RWPE1 (cell line): Measurements from ENCODE around the gene GOLGA3.

Experiments
- CTCF ChIA-PET: fragments of 350-600 bp; sonication (Branson Sonifier 250); formaldehyde crosslinking; extraction: SDS; loops from one replicate; lab custom pipeline; 2021; lab: Yijun Ruan, JAX
- POLR2A ChIA-PET: fragments of 400-600 bp; formaldehyde crosslinking; extraction: SDS; loops from one replicate; lab custom pipeline; 2020; ENCODE audit warnings: antibody characterized with exemption; ENCODE audit not compliant: low non-redundant PET; lab: Yijun Ruan, JAX
- DNase-seq: peaks from one replicate; pipeline ENCODE4 v3.0.0; 2012; ENCODE audit warnings: low spot score
- H3K27ac ChIP-seq: fragments of 450-650 bp; 2 replicates; pipeline ENCODE4 v1.5.1; 2017
- TF ChIP-seq, protein P1 (sequence below): fragments of 450-650 bp; conservative IDR thresholded peaks from 2 replicates; pipeline ENCODE4 v1.5.1; 2017; ENCODE audit warnings: low read depth, mild to moderate bottlenecking

Gene GOLGA3

GRCh38 chr12:132827763-132828703, 636 bp downstream of the GOLGA3 start:
- H3K27ac ChIP-seq, result peak overlapping the region; percentile 93
- CTCF ChIA-PET, result no interaction called here
- DNase-seq, result peak; percentile 46

GRCh38 chr12:132825861-132826260, 2.8 kb downstream of the GOLGA3 start:
- TF ChIP-seq, protein P1, sequence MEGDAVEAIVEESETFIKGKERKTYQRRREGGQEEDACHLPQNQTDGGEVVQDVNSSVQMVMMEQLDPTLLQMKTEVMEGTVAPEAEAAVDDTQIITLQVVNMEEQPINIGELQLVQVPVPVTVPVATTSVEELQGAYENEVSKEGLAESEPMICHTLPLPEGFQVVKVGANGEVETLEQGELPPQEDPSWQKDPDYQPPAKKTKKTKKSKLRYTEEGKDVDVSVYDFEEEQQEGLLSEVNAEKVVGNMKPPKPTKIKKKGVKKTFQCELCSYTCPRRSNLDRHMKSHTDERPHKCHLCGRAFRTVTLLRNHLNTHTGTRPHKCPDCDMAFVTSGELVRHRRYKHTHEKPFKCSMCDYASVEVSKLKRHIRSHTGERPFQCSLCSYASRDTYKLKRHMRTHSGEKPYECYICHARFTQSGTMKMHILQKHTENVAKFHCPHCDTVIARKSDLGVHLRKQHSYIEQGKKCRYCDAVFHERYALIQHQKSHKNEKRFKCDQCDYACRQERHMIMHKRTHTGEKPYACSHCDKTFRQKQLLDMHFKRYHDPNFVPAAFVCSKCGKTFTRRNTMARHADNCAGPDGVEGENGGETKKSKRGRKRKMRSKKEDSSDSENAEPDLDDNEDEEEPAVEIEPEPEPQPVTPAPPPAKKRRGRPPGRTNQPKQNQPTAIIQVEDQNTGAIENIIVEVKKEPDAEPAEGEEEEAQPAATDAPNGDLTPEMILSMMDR, result no peak
- CTCF ChIA-PET, result no interaction called here
- no peak for DNase-seq
- POLR2A ChIA-PET, result no interaction called here
- no peak overlapping the region for H3K27ac ChIP-seq

More at GRCh38 chr12:132827763-132828703, 636 bp downstream of the GOLGA3 start:
- POLR2A ChIA-PET, result no interaction called here
- TF ChIP-seq, protein P1, result no peak

DNA sequence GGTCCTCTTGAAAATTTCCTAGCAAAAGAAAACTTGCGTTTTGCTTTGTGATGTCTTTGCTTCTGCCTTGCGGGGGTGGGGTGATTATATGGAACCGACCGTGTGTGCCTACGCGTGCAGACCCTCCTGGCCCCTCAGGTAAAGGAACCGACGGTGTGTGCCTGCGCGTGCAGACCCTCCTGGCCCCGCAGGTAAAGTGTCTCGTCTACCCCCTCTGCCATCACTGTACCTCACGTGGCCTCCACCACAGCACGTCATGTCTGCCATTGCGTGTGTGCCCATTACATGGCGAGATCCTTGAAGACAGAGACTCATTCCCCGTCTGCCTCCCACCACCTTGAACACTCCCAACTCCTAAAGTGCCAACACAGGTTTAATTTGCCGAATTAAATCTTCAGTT, 3.6 kb downstream of the GOLGA3 start:
- TF ChIP-seq, protein P1, result no peak
- ChIA-PET CTCF (no interaction called here), POLR2A (no interaction called here)
- H3K27ac ChIP-seq, result no peak overlapping the region
- DNase-seq, result no peak

- POLR2A ChIA-PET, result no interaction called here
- TF ChIP-seq, protein P1, result no peak
- CTCF ChIA-PET, result no interaction called here
- DNase-seq, result peak; percentile 28
- H3K27ac ChIP-seq, result no peak overlapping the region; the same call in 1 of the 2 replicates
Observed at GRCh38 chr12:132824053-132824452, 4.6 kb downstream of the GOLGA3 start.

DNA sequence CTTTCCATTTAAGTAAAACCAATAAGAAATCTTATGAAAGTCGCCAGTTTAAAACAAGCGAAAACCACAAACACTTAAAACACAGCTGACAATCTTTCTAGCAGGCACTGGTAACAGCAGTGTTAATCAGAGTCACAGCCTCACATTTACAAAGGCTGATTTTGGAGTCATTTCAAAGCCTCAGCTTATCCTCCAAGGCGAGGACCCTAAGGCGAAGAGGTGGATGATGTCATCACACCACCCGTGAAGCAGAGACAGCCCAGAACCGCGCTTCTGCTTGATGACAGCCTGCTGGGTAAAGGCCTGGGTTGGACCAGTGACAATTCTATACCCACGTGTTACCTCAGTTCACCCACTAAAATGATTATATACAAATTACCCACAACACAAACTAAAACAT, 10.1 kb downstream of the GOLGA3 start:
- H3K27ac ChIP-seq, result no peak overlapping the region
- DNase-seq, result no peak
- TF ChIP-seq, protein P1, result no peak
- ChIA-PET POLR2A (no interaction called here), CTCF (no interaction called here)

GRCh38 chr12:132814232-132814631, 14.4 kb downstream of the GOLGA3 start:
- TF ChIP-seq, protein P1, result no peak
- POLR2A ChIA-PET, result no interaction called here
- no peak for DNase-seq
- CTCF ChIA-PET, result interaction anchor here (0.8 kb wide), 1 partner anchor 254 kb away, joined by 3 read pairs; no protein-coding TSS in a partner anchor
- no peak overlapping the region for H3K27ac ChIP-seq
